Vagina (tissue), 2 donors: Measurements from ENCODE around the gene KRT9.

Experiments
- CTCF ChIP-seq, 3 experiments: fragments of 450-650 bp in 2 of 3; fragments of 200-600 bp in 1 of 3; sonication (generic) in 1 of 3; IDR thresholded peaks; one replicate each; pipeline ENCODE4 v1.5.1; 2017 to 2019; ENCODE audit warnings: antibody characterized with exemption in 3 of 3, mild to moderate bottlenecking in 2 of 3, moderate library complexity in 2 of 3
- POLR2A ChIP-seq, 2 donors: fragments of 450-650 bp; IDR thresholded peaks; one replicate each; pipeline ENCODE4 v1.6.1; 2017; ENCODE audit warnings: antibody characterized with exemption in 2 of 2, mild to moderate bottlenecking in 2 of 2, moderate library complexity in 2 of 2

- TF ChIP-seq POLR2A (IDR thresholded peaks at IDR 0.05), result no peak
- no peak for TF ChIP-seq CTCF (IDR thresholded peaks at IDR 0.05)
Observed at GRCh38 chr17:41615454-41615853, 43.6 kb upstream of the KRT9 start.
